Central memory CD8-positive, alpha-beta T cell (primary cell): ENCODE results near the gene RPS6KA2.
"Not testable (repeated sequence)": the region's sequence is repeated elsewhere in the genome, so short reads cannot be mapped to it uniquely, and the experiment has no call there.

Experiments
- ATAC-seq: fragments of 150-1000 bp; cut with Tn5 transposase; replicated peaks from 2 replicates; pipeline ENCODE4 v1.10.0; 2022; ENCODE audit warnings: mild to moderate bottlenecking, moderate FRiP score, moderate number of reproducible peaks; ENCODE audit not compliant: poor library complexity, severe bottlenecking; ENCODE audit errors: extremely low read depth
- DNase-seq, 2 donors: peaks; one replicate each; pipeline ENCODE4 v3.0.0; 2021; ENCODE audit warnings: low spot score in 2 of 2
- H3K27ac Mint-ChIP-seq: one replicate; pipeline ENCODE4 v1.8.0; 2022; ENCODE audit warnings: low read depth, mild to moderate bottlenecking, moderate library complexity, mixed read lengths
- H3K27me3 Mint-ChIP-seq: one replicate; pipeline ENCODE4 v1.8.0; 2022; ENCODE audit warnings: mixed read lengths
- H3K36me3 Mint-ChIP-seq: one replicate; pipeline ENCODE4 v1.8.0; 2022; ENCODE audit warnings: mild to moderate bottlenecking, moderate library complexity, mixed read lengths; ENCODE audit not compliant: insufficient read depth
- H3K4me1 Mint-ChIP-seq: one replicate; pipeline ENCODE4 v1.8.0; 2022; ENCODE audit warnings: mixed read lengths
- H3K4me3 Mint-ChIP-seq: one replicate; pipeline ENCODE4 v1.8.0; 2022; ENCODE audit warnings: mild to moderate bottlenecking, moderate library complexity, mixed read lengths
- H3K9me3 Mint-ChIP-seq: one replicate; pipeline ENCODE4 v1.8.0; 2022; ENCODE audit warnings: mixed read lengths

The RPS6KA2 gene

DNA sequence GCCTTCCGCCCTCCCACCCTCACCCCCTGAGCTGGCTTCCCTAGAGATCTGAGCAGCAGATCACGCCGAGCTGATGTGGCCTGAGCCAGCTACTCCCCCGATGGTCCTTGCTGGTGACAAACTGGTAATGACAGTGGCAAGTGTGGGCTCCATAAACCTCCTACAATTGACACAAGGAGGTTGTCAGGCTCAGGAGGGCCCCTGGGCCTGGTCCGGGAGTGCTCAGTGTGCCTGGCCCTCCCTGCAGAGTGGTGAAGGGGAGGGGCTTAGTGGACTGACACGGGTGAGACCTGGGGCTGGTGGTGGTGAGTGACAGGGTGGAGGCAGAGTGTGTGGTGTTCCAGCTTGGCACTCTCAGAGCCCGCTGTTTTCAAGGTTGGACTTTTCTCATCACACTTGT lies 221.7 kb downstream of the RPS6KA2 start:
- H3K4me1 Mint-ChIP-seq, result peaks cover 15% of the 10 kb centered on the region
- no peak for ATAC-seq
- no peaks in the 10 kb centered on the region for H3K27me3 Mint-ChIP-seq
- H3K36me3 Mint-ChIP-seq, result no peaks in the 10 kb centered on the region
- H3K4me3 Mint-ChIP-seq, result no peak overlapping the region
- H3K9me3 Mint-ChIP-seq, result no peaks in the 10 kb centered on the region
- DNase-seq, result no peak
- H3K27ac Mint-ChIP-seq, result no peak overlapping the region

DNA sequence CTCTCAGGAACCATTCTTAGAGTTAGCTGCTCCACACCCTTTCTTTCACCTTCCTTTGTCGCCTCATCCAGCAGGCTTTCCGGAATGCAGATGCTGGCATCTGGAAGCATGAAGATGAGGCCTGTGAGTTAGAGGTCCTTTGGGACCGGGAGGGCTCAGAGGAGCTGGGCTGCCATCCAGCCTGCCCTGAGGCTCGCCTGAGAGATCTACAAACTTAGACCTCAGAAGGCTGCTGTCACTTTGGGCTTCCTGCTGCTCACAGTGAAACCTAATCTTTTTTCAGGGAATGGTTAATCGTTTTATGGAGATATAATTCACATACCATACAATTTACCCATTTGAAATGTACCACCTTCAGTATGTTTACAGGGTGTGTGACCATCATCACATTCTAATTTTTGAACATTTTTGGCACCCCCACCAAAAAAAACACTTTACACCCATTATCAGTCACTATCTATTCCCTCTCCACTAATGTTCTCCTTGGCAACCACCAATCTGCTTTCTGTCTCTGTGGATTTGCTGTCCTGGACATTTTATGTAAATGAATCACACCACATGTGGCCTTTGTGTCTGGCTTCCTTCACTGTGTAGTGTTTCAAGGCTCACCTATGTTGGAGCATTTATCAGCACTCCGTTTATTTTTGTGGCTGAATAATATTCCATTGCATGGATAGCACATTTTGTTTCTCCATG lies 224.3 kb downstream of the RPS6KA2 start:
- Mint-ChIP-seq H3K27ac (no peak overlapping the region), H3K9me3 (no peaks in the 10 kb centered on the region), H3K4me1 (peaks cover 6% of the 10 kb centered on the region), H3K36me3 (no peaks in the 10 kb centered on the region), H3K4me3 (no peak overlapping the region), H3K27me3 (peaks cover 11% of the 10 kb centered on the region)
- ATAC-seq (no peak), DNase-seq (no peak)

DNA sequence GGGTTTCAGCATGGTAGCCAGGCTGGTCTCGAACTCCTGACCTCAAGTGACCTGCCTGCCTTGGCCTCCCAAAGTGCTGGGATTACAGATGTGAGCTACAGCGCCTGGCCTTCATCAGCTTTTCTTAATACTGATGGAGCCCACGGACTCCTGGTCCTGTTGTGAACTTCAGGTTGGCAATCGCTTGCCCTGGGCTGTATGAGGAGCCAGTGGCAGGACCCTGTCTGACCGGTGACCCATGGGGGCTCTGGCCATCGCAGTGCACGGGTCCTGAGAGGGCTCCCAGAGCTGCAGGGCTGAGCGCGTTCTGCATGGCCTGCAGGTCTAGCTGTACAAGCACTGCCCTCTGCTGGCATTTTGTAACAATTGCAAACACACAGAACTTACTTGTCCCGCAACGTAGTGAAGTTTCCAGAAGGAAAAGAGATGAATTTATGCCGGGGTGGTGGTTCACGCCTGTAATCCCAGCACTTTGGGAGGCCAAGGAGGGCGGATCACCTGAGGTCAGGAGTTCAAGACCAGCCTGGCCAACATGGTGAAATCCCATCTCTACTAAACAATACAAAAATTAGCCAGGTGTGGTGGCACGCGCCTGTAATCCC lies 226.3 kb downstream of the RPS6KA2 start:
- peak in 1 of 2 donors; percentile 40 for DNase-seq
- not testable (repeated sequence) for H3K27ac Mint-ChIP-seq, H3K9me3 Mint-ChIP-seq

DNA sequence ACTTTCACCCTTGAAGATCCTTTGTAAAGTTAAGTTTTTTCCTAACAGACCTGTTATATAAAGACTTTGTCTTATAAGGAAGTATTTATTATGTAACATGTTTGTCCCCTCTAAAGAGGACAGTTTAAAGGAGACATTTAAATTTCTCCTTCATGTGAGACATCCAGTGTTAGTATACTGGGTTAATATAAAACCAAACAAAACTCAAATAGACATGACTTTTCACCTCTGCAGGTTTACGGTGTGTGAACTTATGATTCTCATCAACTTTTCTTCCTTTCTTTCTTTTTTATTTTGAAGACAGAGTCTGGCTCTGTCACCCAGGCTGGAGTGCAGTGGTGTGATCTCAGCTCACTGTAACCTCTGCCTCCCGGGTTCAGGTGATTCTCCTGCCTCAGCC lies 226.9 kb downstream of the RPS6KA2 start:
- no peak overlapping the region for H3K4me3 Mint-ChIP-seq
- peaks cover 6% of the 10 kb centered on the region for H3K4me1 Mint-ChIP-seq
- DNase-seq (no peak), ATAC-seq (no peak)
- no peaks in the 10 kb centered on the region for H3K9me3 Mint-ChIP-seq
- H3K36me3 Mint-ChIP-seq, result no peaks in the 10 kb centered on the region
- no peak overlapping the region for H3K27ac Mint-ChIP-seq
- peaks cover 20% of the 10 kb centered on the region for H3K27me3 Mint-ChIP-seq

More for the DNA sequence above, 226.3 kb downstream of the RPS6KA2 start:
- not testable (repeated sequence) for H3K36me3 Mint-ChIP-seq, H3K4me3 Mint-ChIP-seq, H3K4me1 Mint-ChIP-seq
- peaks cover 14% of the 10 kb centered on the region for H3K27me3 Mint-ChIP-seq
- ATAC-seq, result peak; percentile 65

DNA sequence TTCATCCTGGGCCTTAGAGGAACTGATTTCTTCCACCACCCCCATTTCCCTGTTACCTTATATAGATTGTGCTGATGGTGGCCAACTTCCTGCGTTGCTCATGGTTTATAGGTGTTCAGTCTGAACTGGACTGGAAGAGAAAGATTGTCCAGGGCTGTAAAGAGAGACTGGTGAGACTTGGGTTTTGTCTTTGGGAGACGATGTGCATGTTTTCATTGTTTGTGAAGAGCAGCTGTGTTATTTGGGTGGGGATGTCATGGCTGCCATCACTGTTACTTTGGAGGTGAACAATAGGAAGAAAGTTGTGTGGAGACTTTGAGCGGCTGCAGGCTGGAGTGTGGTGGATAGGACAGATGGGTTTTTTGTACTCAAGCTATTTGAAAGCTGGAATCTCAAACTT lies 228.7 kb downstream of the RPS6KA2 start:
- no peak for ATAC-seq
- no peak overlapping the region for H3K4me3 Mint-ChIP-seq

DNA sequence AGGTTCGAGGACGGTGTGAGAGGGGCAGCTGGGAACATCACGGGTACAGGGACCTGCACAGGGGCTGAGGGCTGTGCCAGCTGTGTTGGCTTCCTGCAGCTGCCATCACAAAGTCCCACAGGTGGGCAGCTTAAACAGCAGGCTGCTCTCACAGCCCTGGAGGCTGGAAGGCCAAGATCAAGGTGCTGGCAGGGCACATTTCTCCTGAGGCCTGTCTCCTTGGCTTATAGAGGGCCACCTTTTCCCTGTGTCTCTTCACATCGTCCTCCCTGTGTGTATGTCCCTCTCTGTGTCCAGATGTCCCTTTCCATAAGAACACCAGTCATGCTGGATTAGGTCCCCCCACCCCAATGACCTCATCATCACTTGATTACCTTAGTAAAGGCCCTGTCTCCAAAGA lies 229.2 kb downstream of the RPS6KA2 start:
- Mint-ChIP-seq H3K27ac (no peak overlapping the region), H3K9me3 (no peaks in the 10 kb centered on the region), H3K36me3 (no peaks in the 10 kb centered on the region), H3K4me1 (peaks cover 6% of the 10 kb centered on the region), H3K4me3 (no peak overlapping the region), H3K27me3 (peaks cover 36% of the 10 kb centered on the region)
- ATAC-seq (no peak), DNase-seq (no peak)

More for the DNA sequence above, 228.7 kb downstream of the RPS6KA2 start:
- DNase-seq, result no peak
- no peaks in the 10 kb centered on the region for H3K9me3 Mint-ChIP-seq
- peaks cover 6% of the 10 kb centered on the region for H3K4me1 Mint-ChIP-seq
- H3K36me3 Mint-ChIP-seq, result no peaks in the 10 kb centered on the region
- H3K27me3 Mint-ChIP-seq, result peaks cover 35% of the 10 kb centered on the region
- H3K27ac Mint-ChIP-seq, result no peak overlapping the region

DNA sequence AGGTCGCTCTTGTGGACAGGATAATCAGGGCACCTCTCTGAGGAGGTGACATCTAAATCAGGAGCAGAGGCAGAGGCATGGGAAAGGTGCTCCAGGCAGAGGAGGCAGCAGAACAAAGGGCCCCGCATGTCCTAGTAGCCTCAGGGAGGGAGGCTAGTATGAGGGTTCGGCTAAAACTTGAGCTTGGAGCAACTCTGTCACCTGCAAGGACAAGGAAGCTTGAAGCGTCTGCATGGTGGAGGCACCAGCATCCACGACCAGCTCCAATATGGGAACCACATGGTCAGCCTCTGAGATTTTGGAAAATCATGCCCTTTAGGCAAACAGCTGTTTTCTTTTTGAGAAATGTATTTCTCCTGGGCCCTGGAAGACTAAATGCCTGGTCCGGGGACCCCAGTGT lies 231.3 kb downstream of the RPS6KA2 start:
- H3K27me3 Mint-ChIP-seq, result peaks cover 44% of the 10 kb centered on the region
- no peaks in the 10 kb centered on the region for H3K9me3 Mint-ChIP-seq
- H3K4me1 Mint-ChIP-seq, result peaks cover 3% of the 10 kb centered on the region
- H3K36me3 Mint-ChIP-seq, result peaks cover 1% of the 10 kb centered on the region
- DNase-seq (no peak), ATAC-seq (no peak)
- H3K27ac Mint-ChIP-seq, result no peak overlapping the region
- no peak overlapping the region for H3K4me3 Mint-ChIP-seq

DNA sequence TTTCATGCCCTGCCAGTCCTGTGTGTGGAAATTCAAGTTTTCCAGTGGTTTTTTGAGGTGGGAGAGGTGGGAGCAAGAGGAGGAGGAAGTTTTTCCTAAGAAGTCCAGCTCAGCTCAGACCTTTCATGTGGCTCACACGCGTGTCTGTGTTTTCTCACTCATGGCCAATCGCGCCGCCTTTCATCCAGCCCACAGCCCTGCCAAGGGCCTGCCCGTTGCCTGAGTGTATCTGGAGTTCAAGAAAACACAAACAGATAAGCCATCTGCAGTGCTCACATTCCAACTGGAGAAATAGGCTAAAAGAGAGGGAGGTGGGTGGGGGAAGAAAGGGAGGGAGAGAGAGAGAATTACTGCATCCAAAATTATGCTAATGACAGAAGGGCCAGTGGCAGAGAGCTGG lies 231.7 kb downstream of the RPS6KA2 start:
- H3K9me3 Mint-ChIP-seq, result no peaks in the 10 kb centered on the region
- ATAC-seq (no peak), DNase-seq (no peak)
- H3K27me3 Mint-ChIP-seq, result peaks cover 44% of the 10 kb centered on the region
- no peaks in the 10 kb centered on the region for H3K4me1 Mint-ChIP-seq
- no peak overlapping the region for H3K4me3 Mint-ChIP-seq
- peaks cover 1% of the 10 kb centered on the region for H3K36me3 Mint-ChIP-seq
- no peak overlapping the region for H3K27ac Mint-ChIP-seq

DNA sequence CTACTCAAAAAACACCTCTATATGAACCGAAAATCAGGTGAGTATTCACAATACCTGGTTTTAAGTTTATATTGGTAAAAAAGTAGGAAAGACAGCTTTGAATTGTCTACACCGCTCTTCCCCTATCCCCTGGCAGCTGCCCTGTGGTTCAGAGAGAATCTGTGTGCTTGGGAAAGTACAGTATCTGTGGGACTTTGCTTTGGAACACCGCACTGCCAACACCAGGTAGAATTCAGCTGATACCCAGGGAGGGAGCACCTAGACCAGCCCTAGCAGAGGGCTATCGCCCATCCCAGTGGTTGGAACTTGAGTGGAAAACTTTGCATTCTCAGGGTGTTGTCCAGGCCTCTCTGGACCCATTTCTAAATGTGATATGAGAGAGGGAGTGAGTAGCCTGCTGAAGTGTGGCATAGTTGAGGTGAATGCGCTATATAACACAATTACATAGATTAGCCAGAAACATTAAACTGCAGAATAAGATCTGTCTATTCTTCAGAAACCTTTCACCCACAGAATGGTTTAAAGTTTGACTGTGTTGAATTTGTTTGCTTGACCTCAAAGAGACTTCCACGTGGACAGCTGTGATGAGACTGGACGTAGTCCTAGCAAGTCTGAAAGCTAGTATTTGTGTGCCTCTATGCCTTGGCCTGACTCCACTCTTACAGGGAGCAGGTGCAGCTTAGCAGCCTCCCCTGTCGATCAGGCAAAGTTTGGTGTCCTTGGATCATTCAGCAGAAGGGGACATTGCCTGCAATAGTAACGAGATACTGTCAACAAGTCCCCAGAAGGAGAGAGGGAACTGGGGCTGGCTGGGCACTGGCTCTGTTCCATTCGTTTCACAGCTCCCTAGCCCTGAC lies 232.8 kb downstream of the RPS6KA2 start:
- Mint-ChIP-seq H3K4me3 (no peak overlapping the region), H3K4me1 (no peaks in the 10 kb centered on the region), H3K9me3 (no peaks in the 10 kb centered on the region), H3K27ac (no peak overlapping the region), H3K27me3 (peaks cover 39% of the 10 kb centered on the region), H3K36me3 (peaks cover 1% of the 10 kb centered on the region)
- ATAC-seq (no peak), DNase-seq (no peak)

DNA sequence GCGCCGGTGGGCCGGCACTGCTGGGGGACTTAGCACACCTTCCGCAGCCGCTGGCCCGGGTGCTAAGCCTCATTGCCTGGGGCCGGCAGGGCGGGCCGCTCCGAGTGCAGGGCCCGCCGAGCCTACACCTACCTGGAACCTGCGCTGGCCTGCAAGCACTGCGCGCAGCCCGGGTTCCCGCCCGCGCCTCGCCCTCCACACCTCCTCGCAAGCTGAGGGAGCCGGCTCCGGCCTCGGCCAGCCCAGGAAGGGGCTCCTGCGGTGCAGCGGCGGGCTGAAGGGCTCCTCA lies 233.6 kb downstream of the RPS6KA2 start:
- ATAC-seq (no peak), DNase-seq (no peak)
- no peak overlapping the region for H3K27ac Mint-ChIP-seq
- peaks cover 32% of the 10 kb centered on the region for H3K27me3 Mint-ChIP-seq
- no peaks in the 10 kb centered on the region for H3K4me1 Mint-ChIP-seq
- H3K4me3 Mint-ChIP-seq, result no peak overlapping the region
- H3K36me3 Mint-ChIP-seq, result peaks cover 1% of the 10 kb centered on the region
- H3K9me3 Mint-ChIP-seq, result no peaks in the 10 kb centered on the region

DNA sequence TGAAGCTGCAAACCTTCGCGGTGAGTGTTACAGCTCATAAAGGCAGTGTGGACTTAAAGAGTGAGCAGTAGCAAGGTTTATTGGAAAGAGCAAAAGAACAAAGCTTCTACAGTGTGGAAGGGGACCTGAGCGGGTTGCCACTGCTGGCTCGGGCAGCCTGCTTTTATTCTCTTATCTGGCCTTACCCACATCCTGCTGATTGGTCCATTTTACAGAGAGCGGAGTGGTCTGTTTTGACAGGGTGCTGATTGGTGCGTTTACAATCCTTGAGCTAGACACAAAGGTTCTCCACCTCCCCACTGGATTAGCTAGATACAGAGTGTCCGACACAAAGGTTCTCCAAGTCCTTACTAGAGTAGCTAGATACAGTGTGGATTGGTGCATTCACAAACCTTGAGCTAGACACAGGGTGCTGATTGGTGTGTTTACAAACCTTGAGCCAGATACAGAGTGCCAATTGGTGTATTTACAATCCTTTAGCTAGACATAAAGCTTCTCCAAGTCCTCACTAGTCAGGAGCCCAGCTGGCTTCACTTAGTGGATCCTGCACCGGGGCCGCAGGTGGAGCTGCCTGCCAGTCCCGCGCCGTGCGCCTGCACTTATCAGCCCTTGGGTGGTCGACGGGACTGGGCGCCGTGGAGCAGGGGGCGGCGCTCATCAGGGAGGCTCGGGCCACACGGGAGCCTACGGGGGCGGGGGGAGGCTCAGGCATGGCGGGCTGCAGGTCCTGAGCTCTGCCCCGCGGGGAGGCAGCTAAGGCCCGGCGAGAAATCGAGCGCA lies 234.1 kb downstream of the RPS6KA2 start:
- ATAC-seq, H3K4me3 Mint-ChIP-seq, H3K9me3 Mint-ChIP-seq, H3K27ac Mint-ChIP-seq, H3K4me1 Mint-ChIP-seq, H3K36me3 Mint-ChIP-seq, DNase-seq: not testable (repeated sequence)
- H3K27me3 Mint-ChIP-seq, result peaks cover 32% of the 10 kb centered on the region

DNA sequence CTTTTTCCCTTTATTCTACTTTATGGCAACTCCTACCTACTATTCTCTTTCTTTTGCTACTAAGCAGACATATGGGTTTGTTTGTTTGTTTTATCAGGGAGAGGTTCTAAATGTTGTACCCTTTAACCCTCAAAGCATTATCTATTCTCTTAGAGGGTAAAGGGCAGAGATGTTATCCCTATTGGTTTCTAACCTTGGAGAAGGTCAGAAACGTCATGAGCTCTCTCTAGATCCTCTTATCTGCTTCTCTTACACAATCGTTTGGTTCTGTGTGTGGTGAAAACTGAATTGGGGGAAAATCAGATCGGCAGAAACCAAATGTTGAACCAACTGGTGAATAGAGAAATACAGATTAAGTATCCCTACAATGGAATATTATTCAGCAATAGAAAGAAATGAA lies 237.9 kb downstream of the RPS6KA2 start:
- H3K9me3 Mint-ChIP-seq, result no peaks in the 10 kb centered on the region
- no peak for DNase-seq
- no peak for ATAC-seq
- peaks cover 1% of the 10 kb centered on the region for H3K36me3 Mint-ChIP-seq
- H3K27ac Mint-ChIP-seq, result no peak overlapping the region
- no peak overlapping the region for H3K4me3 Mint-ChIP-seq
- no peaks in the 10 kb centered on the region for H3K4me1 Mint-ChIP-seq
- peaks cover 13% of the 10 kb centered on the region for H3K27me3 Mint-ChIP-seq
